ENCODE data around the gene EIF4EBP3. TPM values are rescaled to one million over a fixed set of nuclear protein-coding genes. Genes with fewer than 3 reads are reported as not detected.

The EIF4EBP3 gene
- total RNA-seq, 4 donors from 2014 or later = 38.6 to 118 (median 51.8) TPM

DNA sequence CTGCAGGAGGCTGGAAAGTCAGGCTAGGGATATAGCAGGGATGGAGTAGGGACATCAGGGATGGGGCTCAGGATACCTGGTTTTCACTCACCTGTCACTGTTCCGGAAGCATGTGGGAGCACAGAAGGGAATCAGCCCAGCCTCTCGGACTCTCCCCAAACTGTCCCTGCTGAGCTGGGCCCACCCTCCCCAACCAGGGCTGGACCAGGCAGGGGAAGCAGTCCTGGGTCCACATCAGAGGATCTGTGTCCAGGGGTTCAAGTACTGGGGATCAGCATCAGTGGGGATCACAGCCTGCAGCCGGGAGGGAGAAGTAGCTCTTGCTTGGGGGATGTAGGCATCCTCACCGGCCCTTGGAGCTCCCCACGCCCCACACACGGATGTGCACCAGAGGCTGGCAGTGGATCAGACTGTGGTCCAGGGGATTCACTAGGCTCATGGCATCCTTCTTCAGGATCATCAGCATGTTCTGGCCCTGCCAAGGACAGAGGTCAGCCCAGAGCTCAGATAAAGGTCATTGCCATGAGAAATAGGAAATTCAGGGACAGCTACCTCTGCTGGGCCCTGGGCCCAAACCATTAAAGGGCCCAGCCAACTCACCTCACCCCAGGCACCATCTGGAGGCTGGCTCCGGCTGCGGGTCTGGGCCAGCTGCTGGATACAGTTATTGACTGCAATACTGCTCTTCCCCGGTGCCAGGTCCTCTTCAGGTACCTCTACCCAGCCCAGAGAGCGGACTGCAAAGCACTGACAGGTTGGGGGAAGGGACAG lies 14.5 kb downstream of the EIF4EBP3 start:
- Histone ChIP-seq H3K9me3 (no peaks in the 10 kb centered on the region), H3K27me3 (no peaks in the 10 kb centered on the region), H3K4me3 (no peak overlapping the region), H3K4me1 (peaks cover 42 to 44% of the 10 kb centered on the region in 2 donors), H3K27ac (peak overlapping the region; percentile 97 to 99 (median 98)), H3K36me3 (peaks cover 0 to 13% of the 10 kb centered on the region in 2 donors)
- intact Hi-C loops (cut with DNase I; ENCODE audit: low total_unique reads) = no loop called here
- TF ChIP-seq POLR2A (IDR thresholded peaks at IDR 0.05) = no peak
- TF ChIP-seq, protein P1, sequence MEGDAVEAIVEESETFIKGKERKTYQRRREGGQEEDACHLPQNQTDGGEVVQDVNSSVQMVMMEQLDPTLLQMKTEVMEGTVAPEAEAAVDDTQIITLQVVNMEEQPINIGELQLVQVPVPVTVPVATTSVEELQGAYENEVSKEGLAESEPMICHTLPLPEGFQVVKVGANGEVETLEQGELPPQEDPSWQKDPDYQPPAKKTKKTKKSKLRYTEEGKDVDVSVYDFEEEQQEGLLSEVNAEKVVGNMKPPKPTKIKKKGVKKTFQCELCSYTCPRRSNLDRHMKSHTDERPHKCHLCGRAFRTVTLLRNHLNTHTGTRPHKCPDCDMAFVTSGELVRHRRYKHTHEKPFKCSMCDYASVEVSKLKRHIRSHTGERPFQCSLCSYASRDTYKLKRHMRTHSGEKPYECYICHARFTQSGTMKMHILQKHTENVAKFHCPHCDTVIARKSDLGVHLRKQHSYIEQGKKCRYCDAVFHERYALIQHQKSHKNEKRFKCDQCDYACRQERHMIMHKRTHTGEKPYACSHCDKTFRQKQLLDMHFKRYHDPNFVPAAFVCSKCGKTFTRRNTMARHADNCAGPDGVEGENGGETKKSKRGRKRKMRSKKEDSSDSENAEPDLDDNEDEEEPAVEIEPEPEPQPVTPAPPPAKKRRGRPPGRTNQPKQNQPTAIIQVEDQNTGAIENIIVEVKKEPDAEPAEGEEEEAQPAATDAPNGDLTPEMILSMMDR (IDR thresholded peaks at IDR 0.05 in 4 of 5, conservative IDR thresholded peaks at IDR 0.05 in 1 of 5) = no peak
- ATAC-seq = no peak
- no peak for DNase-seq
- in situ Hi-C loops (cut with MboI; ENCODE audit: low sequenced_read_pairs in 4 of 4) = loop anchor here in 1 of 4 donors (25.0 kb wide), 1 partner anchor 325 kb away; no protein-coding TSS in a partner anchor

DNA sequence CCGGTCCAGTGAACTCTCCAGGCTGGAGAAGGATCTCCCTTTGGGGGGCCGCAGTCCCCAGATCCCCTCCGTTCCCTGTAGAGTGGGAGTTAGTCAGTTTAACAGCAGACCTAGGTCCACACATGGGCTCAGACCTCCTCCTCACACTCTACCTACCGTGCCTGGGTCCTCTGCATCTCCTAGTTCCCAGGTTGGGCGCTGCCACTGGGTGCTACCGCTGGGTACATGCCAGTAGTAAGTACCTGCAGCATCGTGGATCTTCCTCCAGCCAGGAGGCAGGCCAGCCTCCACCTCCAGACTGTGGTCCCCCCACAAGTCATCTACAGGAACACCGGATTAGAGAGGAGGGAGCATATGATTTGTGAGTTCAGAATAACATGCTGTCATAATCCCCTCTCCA lies 16.1 kb downstream of the EIF4EBP3 start:
- in situ Hi-C loops (cut with MboI; ENCODE audit: low sequenced_read_pairs in 4 of 4) = loop anchor here in 1 of 4 donors (25.0 kb wide), 1 partner anchor 326 kb away; no protein-coding TSS in a partner anchor
- DNase-seq = no peak
- H3K27me3 ChIP-seq = no peaks in the 10 kb centered on the region
- H3K4me3 ChIP-seq = peak overlapping the region; percentile 77 to 92 (median 84)
- intact Hi-C loops (cut with DNase I; ENCODE audit: low total_unique reads) = no loop called here
- peak overlapping the region; percentile 97 to 99 (median 98) for H3K27ac ChIP-seq
- TF ChIP-seq, protein P1 (IDR thresholded peaks at IDR 0.05 in 4 of 5, conservative IDR thresholded peaks at IDR 0.05 in 1 of 5) = no peak
- no peak for TF ChIP-seq POLR2A (IDR thresholded peaks at IDR 0.05)
- no peaks in the 10 kb centered on the region for H3K9me3 ChIP-seq
- peaks cover 54 to 55% of the 10 kb centered on the region in 2 donors for H3K4me1 ChIP-seq
- ATAC-seq = peak; percentile 1 to 3
- peaks cover 0 to 23% of the 10 kb centered on the region in 2 donors for H3K36me3 ChIP-seq

DNA sequence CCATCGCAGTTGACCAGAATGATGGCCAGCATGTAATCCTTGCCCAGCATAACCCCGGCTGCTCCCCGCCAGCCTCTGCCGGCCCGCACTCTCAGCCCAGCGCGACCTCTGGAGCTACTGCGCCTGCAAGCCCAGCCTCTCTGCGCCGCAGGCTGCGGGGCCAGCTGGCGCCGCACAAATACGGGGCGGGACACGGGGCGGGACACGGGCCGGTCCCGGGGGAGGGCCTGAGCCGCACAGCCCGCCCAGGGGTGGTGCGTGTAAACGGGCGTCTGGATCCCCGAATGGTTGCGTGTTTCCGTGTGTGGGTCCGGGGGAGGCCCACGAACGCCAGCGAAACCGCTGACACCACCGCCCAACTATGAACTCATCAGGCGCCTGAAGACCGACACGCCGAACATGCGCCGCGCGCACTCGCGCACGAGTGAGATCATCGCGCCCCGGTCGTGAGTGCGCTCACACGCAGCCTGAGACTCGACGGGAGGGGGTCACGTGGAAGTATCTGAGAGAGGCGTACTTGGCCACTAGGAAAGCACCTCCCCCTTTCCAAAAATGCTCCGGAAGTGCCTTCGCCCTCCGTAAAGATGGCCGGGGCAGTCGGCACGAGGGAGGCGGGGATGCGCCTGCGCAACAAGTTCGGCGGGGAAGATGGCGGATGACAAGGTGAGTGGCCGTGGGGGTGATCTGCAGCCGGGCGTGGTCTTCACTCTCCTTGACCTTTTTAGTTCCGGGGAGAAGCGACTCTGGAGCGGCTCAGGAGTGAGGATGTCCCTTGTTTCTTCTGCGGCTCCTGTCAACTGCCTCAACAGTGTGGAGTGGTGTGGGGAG lies 16.9 kb downstream of the EIF4EBP3 start, which contains the start of the genes APBB3 and SLC35A4:
Gene APBB3 (minus strand): TSS at position 403 of the 828 bp plus-strand sequence. CDS start 353 bp downstream, at position 50.
Gene SLC35A4 (plus strand): TSS at position 633 of the 828 bp plus-strand sequence. CDS start 2,342 bp downstream, outside the sequence.
- peak; percentile 98 to 99 for DNase-seq
- intact Hi-C loops (cut with DNase I; ENCODE audit: low total_unique reads) = loop anchor here (1.0 to 2.0 kb wide), 3 partner anchors 16 to 163 kb away; partner anchors contain the start of genes ANKHD1 and TMCO6
- in situ Hi-C loops (cut with MboI; ENCODE audit: low sequenced_read_pairs in 4 of 4) = loop anchor here in 2 of 4 donors (5.0 to 25.0 kb wide), 2 partner anchors 78 to 327 kb away; no protein-coding TSS in a partner anchor
- ATAC-seq = peak; percentile 85 to 92
- Histone ChIP-seq H3K4me3 (peak within 1 kb of the TSS; percentile 77 to 92 (median 84)), H3K4me1 (peaks cover 62% of the 10 kb centered on the region in 2 donors), H3K36me3 (peaks cover 0 to 23% of the 10 kb centered on the region in 2 donors), H3K9me3 (no peaks in the 10 kb centered on the region), H3K27ac (peak within 1 kb of the TSS; percentile 97 to 99 (median 98)), H3K27me3 (no peaks in the 10 kb centered on the region)
- TF ChIP-seq POLR2A (IDR thresholded peaks at IDR 0.05) = peak; percentile 92
- TF ChIP-seq, protein P1 (IDR thresholded peaks at IDR 0.05 in 4 of 5, conservative IDR thresholded peaks at IDR 0.05 in 1 of 5) = no peak

DNA sequence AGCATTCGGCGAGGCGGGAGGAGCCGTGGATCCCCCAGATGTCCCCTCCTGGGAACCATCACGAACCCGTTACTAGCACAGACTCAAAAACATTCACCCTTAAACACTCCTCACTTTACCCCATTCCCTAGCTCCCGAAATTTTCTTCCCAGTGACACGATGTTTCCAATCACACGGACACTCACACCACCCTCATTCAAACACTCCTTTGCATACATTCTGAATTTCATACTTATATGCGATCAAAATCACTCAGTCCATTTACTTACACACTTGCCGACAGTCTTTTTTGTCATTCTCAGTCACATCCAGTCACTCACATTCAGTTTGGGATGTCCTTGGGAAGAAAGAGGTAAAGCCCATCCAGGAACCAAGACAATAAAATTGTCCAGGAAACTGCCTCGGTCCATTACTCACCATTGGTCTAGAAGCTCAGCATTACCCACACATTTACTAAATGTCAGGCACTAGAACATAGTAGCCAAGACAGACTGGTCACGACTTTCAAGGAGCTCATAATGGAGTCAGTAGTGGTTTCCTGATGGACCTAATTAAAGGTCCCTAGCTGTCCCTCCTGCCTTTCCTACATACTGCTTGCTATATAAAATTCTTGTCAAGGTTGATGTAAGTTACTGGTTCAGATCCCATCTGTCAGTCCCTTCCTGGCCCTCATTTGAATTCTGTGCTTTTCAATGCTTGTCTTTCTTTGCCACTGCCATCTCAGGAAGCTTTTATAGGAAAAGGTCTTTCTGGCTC lies 17.7 kb downstream of the EIF4EBP3 start:
- Histone ChIP-seq H3K4me1 (peaks cover 70% of the 10 kb centered on the region in 2 donors), H3K4me3 (peak overlapping the region; percentile 77 to 92 (median 84)), H3K36me3 (peaks cover 0 to 23% of the 10 kb centered on the region in 2 donors), H3K27me3 (no peaks in the 10 kb centered on the region), H3K27ac (peak overlapping the region; percentile 97 to 99 (median 98)), H3K9me3 (no peaks in the 10 kb centered on the region)
- DNase-seq (no peak), ATAC-seq (no peak)
- intact Hi-C loops (cut with DNase I; ENCODE audit: low total_unique reads) (loop anchor here (2.0 kb wide), 1 partner anchor 74 kb away; the partner anchor contains the start of gene TMCO6), in situ Hi-C loops (cut with MboI; ENCODE audit: low sequenced_read_pairs in 4 of 4) (loop anchor here in 2 of 4 donors (5.0 to 25.0 kb wide), 2 partner anchors 77 to 328 kb away; no protein-coding TSS in a partner anchor)
- TF ChIP-seq, protein P1 (IDR thresholded peaks at IDR 0.05 in 4 of 5, conservative IDR thresholded peaks at IDR 0.05 in 1 of 5) = no peak
- no peak for TF ChIP-seq POLR2A (IDR thresholded peaks at IDR 0.05)
